Measurements from ENCODE around the gene PON3. TPM values are rescaled to one million over a fixed set of nuclear protein-coding genes. Genes with fewer than 3 reads are reported as not detected.

PON3 gene
- total and polyA plus RNA-seq, 2 experiments from 2014 or later: 0.45 TPM; not detected in 1

- H3K9me2 ChIP-seq (replicated peaks; ENCODE audit: insufficient read depth): no peaks in the 10 kb centered on the region
- H3K4me2 ChIP-seq: no peak overlapping the region
- 100% methylated on average over 2 of the region's 2 CpGs for WGBS (ENCODE audit: low lambda C conversion rate, missing lambda C conversion rate)
- H3K36me3 ChIP-seq (replicated peaks; ENCODE audit: insufficient read depth, low read depth): no peaks in the 10 kb centered on the region
- no peaks in the 10 kb centered on the region for H3K27me3 ChIP-seq
- TF ChIP-seq CTCF (IDR thresholded peaks at IDR 0.05; ENCODE audit: poor library complexity) (no peak), EZH2phosphoT487 (IDR thresholded peaks at IDR 0.05; ENCODE audit: low read depth, severe bottlenecking, unreplicated experiment) (no peak), EZH2 (IDR thresholded peaks at IDR 0.05; ENCODE audit: borderline replicate concordance) (no peak)
- H3K9me3 ChIP-seq (ENCODE audit: low read depth): no peaks in the 10 kb centered on the region
- H4K20me1 ChIP-seq (ENCODE audit: insufficient read depth, poor library complexity, severe bottlenecking): no peaks in the 10 kb centered on the region
- no peak overlapping the region for H3K27ac ChIP-seq
- no peaks in the 10 kb centered on the region for H3K79me2 ChIP-seq
- no peak overlapping the region for H2AFZ ChIP-seq
- no peak overlapping the region for H3K4me3 ChIP-seq
- H3K4me1 ChIP-seq (ENCODE audit: insufficient read depth): peaks cover 7% of the 10 kb centered on the region
- no peak for DNase-seq (ENCODE audit: low spot score)
Measured at GRCh38 chr7:95311389-95311788, 84.8 kb downstream of the PON3 start.

- no peak overlapping the region for H3K27ac ChIP-seq
- WGBS (ENCODE audit: low lambda C conversion rate, missing lambda C conversion rate): 93% methylated on average over 2 of the region's 2 CpGs
- no peak for TF ChIP-seq EZH2 (IDR thresholded peaks at IDR 0.05; ENCODE audit: borderline replicate concordance)
- no peak for TF ChIP-seq EZH2phosphoT487 (IDR thresholded peaks at IDR 0.05; ENCODE audit: low read depth, severe bottlenecking, unreplicated experiment)
- TF ChIP-seq CTCF (IDR thresholded peaks at IDR 0.05; ENCODE audit: poor library complexity): no peak
Measured at GRCh38 chr7:95309951-95310350, 86.2 kb downstream of the PON3 start.

More at GRCh38 chr7:95309951-95310350, 86.2 kb downstream of the PON3 start:
- Histone ChIP-seq H3K4me1 (ENCODE audit: insufficient read depth) (peaks cover 7% of the 10 kb centered on the region), H2AFZ (no peak overlapping the region), H3K4me3 (no peak overlapping the region), H4K20me1 (ENCODE audit: insufficient read depth, poor library complexity, severe bottlenecking) (no peaks in the 10 kb centered on the region), H3K4me2 (no peak overlapping the region), H3K9me3 (ENCODE audit: low read depth) (no peaks in the 10 kb centered on the region), H3K79me2 (no peaks in the 10 kb centered on the region), H3K36me3 (replicated peaks; ENCODE audit: insufficient read depth, low read depth) (no peaks in the 10 kb centered on the region), H3K27me3 (no peaks in the 10 kb centered on the region), H3K9me2 (replicated peaks; ENCODE audit: insufficient read depth) (no peaks in the 10 kb centered on the region)
- no peak for DNase-seq (ENCODE audit: low spot score)

Small RNA genes within 50 kb of the gene (small RNA-seq; reads per million reads assigned to genes)
- not detected for gene AC004022.2

Other genes with a start within 250 kb of the PON3 start
- gene PON1, start 71.8 kb downstream of the PON3 start, total RNA-seq: 29.2 and 37.4 TPM in 2 replicates
- 42.2 and 62.3 TPM in 2 replicates for gene PON1, start 71.8 kb downstream of the PON3 start, polyA plus RNA-seq
- gene PON2, start 38.7 kb upstream of the PON3 start, total RNA-seq: 292 and 337 TPM in 2 replicates
- gene PON2, start 38.7 kb upstream of the PON3 start, polyA plus RNA-seq: 244 and 273 TPM in 2 replicates
- 0.03 and 0.08 TPM in 2 replicates for gene ASB4, start 89.6 kb upstream of the PON3 start, total RNA-seq
- 0.35 TPM in 1 of 2 replicates, not detected in the other for gene ASB4, start 89.6 kb upstream of the PON3 start, polyA plus RNA-seq
- 28.5 and 34.6 TPM in 2 replicates for gene PDK4, start 200.1 kb upstream of the PON3 start, total RNA-seq
- 26.0 and 28.8 TPM in 2 replicates for gene PDK4, start 200.1 kb upstream of the PON3 start, polyA plus RNA-seq